ENCODE data around the gene JUP. TPM values are rescaled to one million over a fixed set of nuclear protein-coding genes. Genes with fewer than 3 reads are reported as not detected.

The JUP gene
- total RNA-seq, 1 donor from 2014 or later, result 78.2 TPM

Other genes starting within 250 kb of the JUP start
- gene KRT9, start 214.7 kb downstream of the JUP start, total RNA-seq, result not detected
- gene KRT14, start 199.8 kb downstream of the JUP start, total RNA-seq, result 82.1 TPM
- 0.85 TPM for gene KRT16, start 173.9 kb downstream of the JUP start, total RNA-seq
- not detected for gene KRT17, start 162.1 kb downstream of the JUP start, total RNA-seq
- gene EIF1, start 97.8 kb downstream of the JUP start, total RNA-seq, result 891 TPM
- gene GAST, start 74.4 kb downstream of the JUP start, total RNA-seq, result not detected
- gene HAP1, start 52.1 kb downstream of the JUP start, total RNA-seq, result 0.09 TPM
- gene P3H4, start 25.2 kb upstream of the JUP start, total RNA-seq, result 12.8 TPM
- gene FKBP10, start 26.3 kb upstream of the JUP start, total RNA-seq, result 73.3 TPM
- gene NT5C3B, start 49.5 kb upstream of the JUP start, total RNA-seq, result 34.6 TPM
- not detected for gene KLHL10, start 51.1 kb upstream of the JUP start, total RNA-seq
- 16.0 TPM for gene KLHL11, start 78.7 kb upstream of the JUP start, total RNA-seq
- gene ACLY, start 132.2 kb upstream of the JUP start, total RNA-seq, result 139 TPM
- gene ODAD4, start 143.9 kb upstream of the JUP start, total RNA-seq, result 2.9 TPM
- 393 TPM for gene CNP, start 180.1 kb upstream of the JUP start, total RNA-seq
- gene DNAJC7, start 230.7 kb upstream of the JUP start, total RNA-seq, result 95.0 TPM
- 18.9 TPM for gene NKIRAS2, start 233.4 kb upstream of the JUP start, total RNA-seq

Data from sciatic nerve (tissue), 1 donor.